Stimulated activated CD4-positive, alpha-beta T cell treated with anti-CD3 and anti-CD28 coated beads, Interleukin-4, amount 100 ng/mL, for 48 hours (primary cell): Measurements from ENCODE around the gene KRT15.

Source experiments
- DNase-seq, 2 donors: peaks; one replicate each; pipeline ENCODE4 v3.0.0-alpha.2; 2020; ENCODE audit warnings: low read depth in 2 of 2

KRT15 gene

GRCh38 chr17:41527063-41528023 lies 8.7 kb upstream of the KRT15 start:
- DNase-seq, result no peak

- DNase-seq, result no peak
Observed at GRCh38 chr17:41524261-41524660, 5.6 kb upstream of the KRT15 start.

GRCh38 chr17:41523787-41524186 lies 5.1 kb upstream of the KRT15 start:
- DNase-seq, result no peak

GRCh38 chr17:41523225-41523593 lies 4.5 kb upstream of the KRT15 start:
- no peak for DNase-seq

- no peak for DNase-seq
Observed at GRCh38 chr17:41522301-41523224, 3.9 kb upstream of the KRT15 start.

GRCh38 chr17:41521574-41522261 lies 3.0 kb upstream of the KRT15 start:
- no peak for DNase-seq

- DNase-seq, result no peak
Observed at GRCh38 chr17:41520821-41521521, 2.3 kb upstream of the KRT15 start.

- no peak for DNase-seq
Observed at GRCh38 chr17:41519501-41520224, 973 bp upstream of the KRT15 start.

GRCh38 chr17:41518031-41518430 lies 659 bp downstream of the KRT15 start:
- DNase-seq, result no peak

GRCh38 chr17:41516830-41517283 lies 1.8 kb downstream of the KRT15 start:
- no peak for DNase-seq

- no peak for DNase-seq
Observed at GRCh38 chr17:41516147-41516829, 2.4 kb downstream of the KRT15 start.

GRCh38 chr17:41513168-41513547 lies 5.5 kb downstream of the KRT15 start:
- no peak for DNase-seq

GRCh38 chr17:41512546-41513167 lies 6.0 kb downstream of the KRT15 start:
- DNase-seq, result no peak

- no peak for DNase-seq
Observed at GRCh38 chr17:41511716-41512115, 7.0 kb downstream of the KRT15 start.

- DNase-seq, result no peak
Observed at GRCh38 chr17:41511116-41511515, 7.6 kb downstream of the KRT15 start.

GRCh38 chr17:41510251-41511065 lies 8.2 kb downstream of the KRT15 start:
- DNase-seq, result no peak

- DNase-seq, result no peak
Observed at GRCh38 chr17:41507315-41507880, 11.3 kb downstream of the KRT15 start.
